NCI-H2227 (cell line): Measurements from ENCODE around the gene PMPCB.

Source experiments
- DNase-seq: peaks from one replicate; lab custom pipeline; 2025; ENCODE audit not compliant: unreplicated experiment; lab: John Stamatoyannopoulos, UW

PMPCB gene

DNA sequence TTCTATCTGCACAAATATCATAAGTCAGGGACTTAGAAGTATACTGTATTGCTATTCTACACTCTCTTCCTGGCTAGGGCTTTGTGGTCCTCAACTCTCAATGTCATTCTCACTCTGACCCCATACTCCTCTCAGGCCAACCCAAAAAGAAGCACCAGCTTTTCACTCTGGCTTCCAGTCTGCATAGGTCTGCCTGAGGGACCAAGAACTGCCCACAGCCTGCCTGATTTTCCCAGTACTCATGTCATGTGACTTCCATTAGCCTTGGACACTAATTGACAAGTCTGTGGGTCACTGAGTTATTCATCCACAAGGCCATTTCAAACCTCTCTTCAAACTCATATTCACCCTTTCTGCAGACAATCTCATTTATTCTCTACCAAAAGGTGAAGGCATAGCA is 19.8 kb downstream of the PMPCB start:
- DNase-seq = no peak

- no peak for DNase-seq
Observed at GRCh38 chr7:103325744-103326143, 28.5 kb downstream of the PMPCB start.

DNA sequence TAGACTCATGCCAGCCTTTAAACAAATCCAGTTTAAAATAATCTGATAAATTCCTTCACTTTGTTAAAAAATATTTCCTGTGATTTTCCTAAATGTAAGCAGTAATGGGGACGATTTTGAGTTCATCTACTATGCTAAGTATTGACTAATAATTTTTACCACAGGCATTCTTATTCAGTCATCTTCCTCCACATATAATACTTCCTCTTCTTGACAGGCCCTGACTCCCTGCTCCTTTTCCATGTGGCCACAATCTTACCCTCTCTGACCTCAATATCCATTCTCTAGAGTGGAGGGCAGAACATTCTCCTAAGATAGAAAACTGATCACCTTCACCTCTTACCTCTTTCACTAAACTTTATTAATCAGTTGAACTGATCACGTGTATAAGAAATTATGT is 39.5 kb downstream of the PMPCB start:
- DNase-seq = no peak

- no peak for DNase-seq
Observed at GRCh38 chr7:103338864-103339263, 41.6 kb downstream of the PMPCB start.

- DNase-seq = no peak
Observed at GRCh38 chr7:103341466-103341865, 44.2 kb downstream of the PMPCB start.

- DNase-seq = no peak
Observed at GRCh38 chr7:103343332-103343731, 46.1 kb downstream of the PMPCB start.

- DNase-seq = peak; percentile 47
Observed at GRCh38 chr7:103343758-103344452, 46.7 kb downstream of the PMPCB start.

- peak; percentile 96 for DNase-seq
Observed at GRCh38 chr7:103344453-103345149, 47.4 kb downstream of the PMPCB start, which contains the start of gene DNAJC2. Gene DNAJC2 (minus strand): TSS chr7:103344767. CDS start chr7:103344622, 145 bp downstream.

GRCh38 chr7:103346396-103346795 is 49.2 kb downstream of the PMPCB start:
- DNase-seq = no peak

- peak; percentile 95 for DNase-seq
Observed at GRCh38 chr7:103347507-103348267, 50.5 kb downstream of the PMPCB start, which contains the start of gene PSMC2. Gene PSMC2 (plus strand): TSS chr7:103347643. CDS start chr7:103347712, 69 bp downstream.

- DNase-seq = no peak
Observed at GRCh38 chr7:103348452-103348851, 51.2 kb downstream of the PMPCB start.

DNA sequence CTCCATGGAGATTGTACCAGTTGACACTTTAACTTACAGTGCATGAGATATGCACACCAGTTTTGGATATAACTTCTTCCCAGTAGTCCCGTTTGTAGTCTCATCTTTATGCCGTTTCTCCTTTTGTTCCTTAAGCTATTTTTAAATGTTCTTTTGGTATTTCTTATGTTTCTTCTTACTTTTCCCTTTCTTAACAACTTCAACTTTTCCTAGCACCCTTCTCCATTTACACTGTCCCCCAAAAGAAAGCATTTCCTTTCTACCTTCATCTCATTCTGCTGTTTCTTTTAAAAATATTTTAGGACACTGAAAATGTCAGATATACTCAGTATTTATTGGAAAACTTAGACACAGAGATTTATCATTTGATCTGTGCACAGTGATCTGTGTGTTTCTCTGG is 51.7 kb downstream of the PMPCB start:
- DNase-seq = no peak

- DNase-seq = no peak
Observed at GRCh38 chr7:103349805-103350204, 52.6 kb downstream of the PMPCB start.
